Erythroblast (primary cell): ENCODE data around the gene NDUFA7.

Source experiments
- DNase-seq, 2 experiments: peaks; one replicate each; lab custom pipeline; 2025; lab: John Stamatoyannopoulos, UW
- GATA1 ChIP-seq: IDR thresholded peaks from 2 replicates; pipeline ENCODE4 v1.6.1; 2011; ENCODE audit warnings: low read depth, mild to moderate bottlenecking, control low read depth, low read length, moderate library complexity
- POLR2A ChIP-seq: IDR thresholded peaks from 2 replicates; pipeline ENCODE4 v1.6.1; 2011; ENCODE audit warnings: mild to moderate bottlenecking, low read length

NDUFA7 gene

DNA sequence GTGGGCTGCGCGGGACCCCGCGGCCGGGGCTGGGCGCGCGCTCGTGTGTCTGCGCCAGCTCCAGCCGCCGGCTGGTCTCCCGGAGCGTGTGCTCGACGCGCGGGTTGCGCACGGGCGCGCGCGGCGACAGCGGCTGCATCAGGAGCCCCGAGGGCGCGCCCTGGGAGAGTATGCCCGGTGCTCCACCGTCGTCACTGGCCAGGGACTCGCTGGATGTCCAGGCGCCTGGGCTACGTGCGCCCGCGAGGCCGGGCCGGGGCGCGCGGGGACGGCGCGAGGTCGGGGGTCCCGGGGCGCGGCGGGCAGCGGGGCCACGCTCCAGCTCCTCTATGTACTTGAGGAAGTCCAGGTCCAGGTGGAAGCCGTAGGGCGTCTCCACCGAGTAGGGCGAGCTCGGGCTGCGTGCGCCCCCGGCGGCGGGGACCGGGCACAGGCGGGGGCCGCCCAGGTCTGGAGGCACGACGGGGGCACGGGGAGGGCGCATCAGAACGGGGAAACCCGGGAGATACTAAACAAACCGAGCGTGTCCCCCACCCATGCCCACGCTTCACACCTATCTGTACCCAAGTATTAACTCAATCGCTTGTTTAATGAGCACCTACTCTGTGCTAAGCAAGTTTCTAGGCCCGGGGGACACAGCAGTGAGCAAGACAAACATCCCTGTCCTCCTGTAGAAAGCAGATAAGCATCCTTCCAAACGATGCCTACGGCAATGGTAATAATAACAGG, 14.3 kb upstream of the NDUFA7 start:
- TF ChIP-seq GATA1 (no peak), POLR2A (no peak)

GRCh38 chr19:8334458-8335342, 13.5 kb upstream of the NDUFA7 start:
- DNase-seq: peak; percentile 30 to 69
- TF ChIP-seq GATA1 (no peak), POLR2A (no peak)

More for the DNA sequence above, 14.3 kb upstream of the NDUFA7 start:
- DNase-seq: peak in 1 of 2 experiments; percentile 28

DNA sequence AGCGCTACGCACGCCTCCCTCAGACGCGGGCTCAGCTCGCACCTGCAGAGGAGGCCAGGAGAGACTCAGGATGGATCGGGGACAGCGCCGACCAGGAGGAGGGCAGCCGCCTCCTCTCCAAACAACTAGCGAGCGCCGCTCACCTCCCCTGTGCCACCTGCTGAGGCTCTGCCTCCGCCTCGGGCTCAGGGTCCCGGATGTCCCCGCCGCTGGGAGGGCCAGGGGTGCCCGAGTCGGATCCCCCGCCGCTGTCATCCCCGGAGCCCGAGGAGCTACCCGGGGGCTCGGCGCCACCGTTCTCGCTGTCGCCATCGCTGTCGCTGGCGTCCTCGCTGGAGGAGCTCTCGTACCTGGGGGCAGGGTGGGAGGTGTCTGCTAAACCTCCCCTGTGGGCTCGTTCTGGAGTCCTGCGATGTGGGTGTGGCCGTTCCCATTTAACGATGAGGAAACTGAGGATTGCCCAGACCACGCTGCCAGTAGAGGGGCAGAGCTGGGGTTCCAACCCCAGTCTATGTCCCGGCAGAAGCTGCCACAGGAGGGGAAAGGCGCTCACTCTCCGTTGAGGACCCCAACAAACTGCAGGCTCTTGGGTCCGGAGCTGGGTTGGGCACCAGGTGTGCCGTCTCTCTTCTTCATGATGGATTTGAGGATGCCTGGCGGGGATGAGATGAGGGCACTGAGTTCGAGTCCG, 12.7 kb upstream of the NDUFA7 start:
- TF ChIP-seq POLR2A (no peak), GATA1 (no peak)
- no peak for DNase-seq

- no peak for DNase-seq
These were observed 12.0 kb upstream of the NDUFA7 start for GRCh38 chr19:8332976-8333766.

DNA sequence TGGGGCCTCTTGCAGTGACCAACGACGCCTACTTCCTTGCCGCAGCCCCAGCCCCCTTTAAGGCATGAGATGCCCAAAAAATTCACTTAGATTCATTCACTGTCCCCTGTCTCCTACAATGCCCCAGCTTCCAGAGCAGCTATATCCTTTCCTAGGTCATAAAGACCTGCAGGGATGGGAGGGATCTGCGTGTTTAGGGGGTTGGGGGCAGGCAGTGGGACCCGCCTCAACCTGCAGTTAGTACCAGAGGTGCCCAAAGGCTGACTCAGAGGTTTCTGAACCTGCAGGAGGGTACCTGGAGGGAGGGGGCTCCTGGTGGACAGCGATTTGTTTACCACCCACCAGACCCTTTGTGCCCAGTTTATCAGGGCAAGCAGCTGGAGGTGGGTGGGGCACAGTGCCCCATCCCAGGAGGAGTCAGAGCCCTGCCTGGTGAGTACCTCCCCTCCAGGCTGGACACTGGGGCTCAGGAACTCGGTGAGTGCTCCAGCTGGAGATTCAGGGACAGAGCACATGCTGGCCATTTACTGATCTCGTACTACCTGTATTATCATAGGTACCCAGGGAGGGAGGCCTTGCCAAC, 10.2 kb upstream of the NDUFA7 start:
- TF ChIP-seq POLR2A (no peak), GATA1 (no peak)
- peak in 1 of 2 experiments; percentile 27 for DNase-seq

More at GRCh38 chr19:8332976-8333766, 12.0 kb upstream of the NDUFA7 start:
- TF ChIP-seq POLR2A (no peak), GATA1 (no peak)

GRCh38 chr19:8329996-8330395, 8.8 kb upstream of the NDUFA7 start:
- TF ChIP-seq GATA1 (no peak), POLR2A (no peak)
- DNase-seq: no peak

GRCh38 chr19:8325454-8325853, 4.3 kb upstream of the NDUFA7 start:
- TF ChIP-seq POLR2A (no peak), GATA1 (no peak)
- no peak for DNase-seq

GRCh38 chr19:8324186-8325050, 3.2 kb upstream of the NDUFA7 start:
- DNase-seq: no peak
- TF ChIP-seq POLR2A: peak; percentile 54
- TF ChIP-seq GATA1: no peak

DNA sequence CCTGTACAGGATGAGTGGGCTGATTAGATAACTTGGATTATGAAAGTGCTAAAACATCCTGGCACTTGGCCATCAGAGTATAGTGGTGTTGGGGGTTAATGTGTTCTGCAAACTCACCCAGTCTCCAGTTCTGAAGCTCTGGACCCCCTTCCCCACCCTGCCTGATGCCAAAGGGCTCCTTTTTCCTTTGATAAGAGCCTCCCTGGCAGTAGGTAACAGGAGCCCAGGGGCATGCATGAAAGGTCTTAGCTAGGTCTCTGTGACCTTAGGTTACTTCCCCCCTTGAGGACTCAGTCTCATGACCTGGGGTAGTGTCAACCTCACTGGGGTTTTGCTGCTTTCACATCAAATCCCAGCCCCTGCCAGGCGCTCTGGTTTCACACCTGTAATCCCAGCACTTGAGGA, 2.6 kb upstream of the NDUFA7 start:
- peak; percentile 48 to 63 for DNase-seq
- TF ChIP-seq GATA1 (no peak), POLR2A (peak; percentile 55)

DNA sequence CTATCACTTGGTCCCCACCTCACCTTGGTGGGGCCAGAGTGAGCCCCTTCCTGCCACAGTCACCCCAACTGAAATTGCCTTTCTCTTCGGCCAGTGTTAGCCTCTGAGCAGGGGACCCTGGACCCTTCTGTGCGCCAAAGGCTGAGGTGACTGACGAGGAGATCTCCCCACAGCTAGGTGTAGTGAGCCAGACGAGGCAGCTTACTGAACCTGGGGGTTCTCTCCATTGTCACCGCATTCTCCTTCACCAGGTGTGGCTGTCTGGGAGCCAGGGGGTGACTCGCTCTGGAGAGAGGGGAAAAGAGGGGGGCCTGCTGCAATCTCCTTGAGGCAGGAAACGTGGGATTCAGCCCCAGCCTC, 1.4 kb upstream of the NDUFA7 start:
- DNase-seq: no peak
- no peak for TF ChIP-seq POLR2A
- TF ChIP-seq GATA1: no peak

- DNase-seq: peak; percentile 54 to 68
- TF ChIP-seq GATA1: no peak
- no peak for TF ChIP-seq POLR2A
These were observed 937 bp upstream of the NDUFA7 start for GRCh38 chr19:8321986-8322637.

GRCh38 chr19:8320564-8321066, 560 bp downstream of the NDUFA7 start:
- peak; percentile 61 to 63 for DNase-seq

More at GRCh38 chr19:8320564-8321066, 560 bp downstream of the NDUFA7 start:
- TF ChIP-seq POLR2A: no peak
